GM10266 (cell line): Measurements from ENCODE around the gene GRM4.

Experiments
- DNase-seq: peaks from one replicate; pipeline ENCODE4 v3.0.0; 2012; ENCODE audit errors: extremely low spot score
- TF ChIP-seq, protein P1 (sequence below): IDR thresholded peaks from 2 replicates; pipeline ENCODE4 v1.5.1; 2012; ENCODE audit warnings: mild to moderate bottlenecking, low read depth; ENCODE audit not compliant: control insufficient read depth, insufficient read depth; ENCODE audit errors: missing control alignments

Gene GRM4

GRCh38 chr6:33994472-33995308 lies 151.2 kb downstream of the GRM4 start:
- TF ChIP-seq, protein P1, sequence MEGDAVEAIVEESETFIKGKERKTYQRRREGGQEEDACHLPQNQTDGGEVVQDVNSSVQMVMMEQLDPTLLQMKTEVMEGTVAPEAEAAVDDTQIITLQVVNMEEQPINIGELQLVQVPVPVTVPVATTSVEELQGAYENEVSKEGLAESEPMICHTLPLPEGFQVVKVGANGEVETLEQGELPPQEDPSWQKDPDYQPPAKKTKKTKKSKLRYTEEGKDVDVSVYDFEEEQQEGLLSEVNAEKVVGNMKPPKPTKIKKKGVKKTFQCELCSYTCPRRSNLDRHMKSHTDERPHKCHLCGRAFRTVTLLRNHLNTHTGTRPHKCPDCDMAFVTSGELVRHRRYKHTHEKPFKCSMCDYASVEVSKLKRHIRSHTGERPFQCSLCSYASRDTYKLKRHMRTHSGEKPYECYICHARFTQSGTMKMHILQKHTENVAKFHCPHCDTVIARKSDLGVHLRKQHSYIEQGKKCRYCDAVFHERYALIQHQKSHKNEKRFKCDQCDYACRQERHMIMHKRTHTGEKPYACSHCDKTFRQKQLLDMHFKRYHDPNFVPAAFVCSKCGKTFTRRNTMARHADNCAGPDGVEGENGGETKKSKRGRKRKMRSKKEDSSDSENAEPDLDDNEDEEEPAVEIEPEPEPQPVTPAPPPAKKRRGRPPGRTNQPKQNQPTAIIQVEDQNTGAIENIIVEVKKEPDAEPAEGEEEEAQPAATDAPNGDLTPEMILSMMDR, result no peak
- DNase-seq, result no peak

GRCh38 chr6:33993653-33994471 lies 152.0 kb downstream of the GRM4 start:
- DNase-seq, result no peak
- TF ChIP-seq, protein P1, result no peak

- TF ChIP-seq, protein P1, result no peak
- DNase-seq, result no peak
Measured at GRCh38 chr6:33993091-33993490, 152.8 kb downstream of the GRM4 start.

GRCh38 chr6:33992191-33992590 lies 153.7 kb downstream of the GRM4 start:
- TF ChIP-seq, protein P1, result no peak
- no peak for DNase-seq

GRCh38 chr6:33991610-33992009 lies 154.3 kb downstream of the GRM4 start:
- TF ChIP-seq, protein P1, result no peak
- no peak for DNase-seq

GRCh38 chr6:33990061-33990541 lies 155.8 kb downstream of the GRM4 start:
- TF ChIP-seq, protein P1, result no peak

More at GRCh38 chr6:33990061-33990541, 155.8 kb downstream of the GRM4 start:
- no peak for DNase-seq
